ENCODE data around the gene UBA1.

DNA sequence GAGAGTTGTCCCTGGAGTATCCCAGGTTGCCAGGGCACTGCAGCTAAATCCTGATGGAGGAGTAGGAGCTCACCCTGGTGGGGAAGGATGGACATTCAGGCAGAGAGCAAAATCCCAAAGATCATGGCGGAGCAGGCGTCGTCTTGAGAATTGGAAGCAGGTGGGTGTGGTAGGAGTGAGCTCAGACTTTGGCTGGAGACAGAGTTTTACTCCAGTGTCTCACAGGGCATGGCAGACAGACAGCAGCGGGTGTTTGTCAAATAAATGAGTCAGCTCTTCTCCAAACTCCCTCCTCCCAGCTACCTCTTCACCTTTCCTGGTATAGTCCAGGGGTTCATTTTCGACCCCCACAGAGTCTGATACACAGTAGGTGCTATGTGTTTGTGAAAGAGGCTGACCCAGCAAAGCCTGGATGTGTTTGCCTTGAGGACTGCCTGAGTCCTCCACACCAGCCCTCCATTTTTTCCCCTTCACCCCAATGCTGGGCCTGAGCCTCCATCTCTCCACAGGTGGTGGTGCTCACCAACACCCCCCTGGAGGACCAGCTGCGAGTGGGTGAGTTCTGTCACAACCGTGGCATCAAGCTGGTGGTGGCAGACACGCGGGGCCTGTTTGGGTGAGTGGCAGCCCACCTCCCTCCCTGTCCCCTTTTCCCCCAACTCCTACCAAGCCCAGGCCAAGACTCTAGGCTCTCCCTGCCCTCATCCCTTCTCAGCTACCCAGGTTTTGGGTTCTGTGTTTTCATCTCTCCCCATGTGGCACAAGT is 6.9 kb downstream of the UBA1 start:
- TF ChIP-seq, protein P1, sequence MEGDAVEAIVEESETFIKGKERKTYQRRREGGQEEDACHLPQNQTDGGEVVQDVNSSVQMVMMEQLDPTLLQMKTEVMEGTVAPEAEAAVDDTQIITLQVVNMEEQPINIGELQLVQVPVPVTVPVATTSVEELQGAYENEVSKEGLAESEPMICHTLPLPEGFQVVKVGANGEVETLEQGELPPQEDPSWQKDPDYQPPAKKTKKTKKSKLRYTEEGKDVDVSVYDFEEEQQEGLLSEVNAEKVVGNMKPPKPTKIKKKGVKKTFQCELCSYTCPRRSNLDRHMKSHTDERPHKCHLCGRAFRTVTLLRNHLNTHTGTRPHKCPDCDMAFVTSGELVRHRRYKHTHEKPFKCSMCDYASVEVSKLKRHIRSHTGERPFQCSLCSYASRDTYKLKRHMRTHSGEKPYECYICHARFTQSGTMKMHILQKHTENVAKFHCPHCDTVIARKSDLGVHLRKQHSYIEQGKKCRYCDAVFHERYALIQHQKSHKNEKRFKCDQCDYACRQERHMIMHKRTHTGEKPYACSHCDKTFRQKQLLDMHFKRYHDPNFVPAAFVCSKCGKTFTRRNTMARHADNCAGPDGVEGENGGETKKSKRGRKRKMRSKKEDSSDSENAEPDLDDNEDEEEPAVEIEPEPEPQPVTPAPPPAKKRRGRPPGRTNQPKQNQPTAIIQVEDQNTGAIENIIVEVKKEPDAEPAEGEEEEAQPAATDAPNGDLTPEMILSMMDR (IDR thresholded peaks at IDR 0.05): peak in 3 of 6 experiments; percentile 23 to 30 (median 29)
- no peak for TF ChIP-seq POLR2A (IDR thresholded peaks at IDR 0.05)
